ENCODE data around the gene IFNA5. TPM values are rescaled to one million over a fixed set of nuclear protein-coding genes. Genes with fewer than 3 reads are reported as not detected.

The IFNA5 gene
- total RNA-seq, 3 donors from 2014 or later, result 0.41 TPM; not detected in 2

GRCh38 chr9:21322911-21323461, 17.9 kb upstream of the IFNA5 start:
- Histone ChIP-seq H3K9me3 (no peaks in the 10 kb centered on the region), H3K36me3 (ENCODE audit: low read depth) (no peaks in the 10 kb centered on the region), H3K4me3 (no peak overlapping the region), H3K4me1 (ENCODE audit: low read depth) (no peaks in the 10 kb centered on the region)
- intact Hi-C loops (cut with DNase I, micrococcal nuclease), result loop anchor here in 1 of 2 donors (5.0 kb wide), 1 partner anchor 129 kb away; no protein-coding TSS in a partner anchor
- no peak for DNase-seq
- ATAC-seq, result no peak
- no peak for TF ChIP-seq CTCF (IDR thresholded peaks at IDR 0.05)

GRCh38 chr9:21320465-21320864, 15.4 kb upstream of the IFNA5 start:
- Histone ChIP-seq H3K4me1 (ENCODE audit: low read depth) (no peaks in the 10 kb centered on the region), H3K4me3 (no peak overlapping the region), H3K9me3 (no peaks in the 10 kb centered on the region), H3K36me3 (ENCODE audit: low read depth) (no peaks in the 10 kb centered on the region)
- intact Hi-C loops (cut with DNase I, micrococcal nuclease), result loop anchor here in 1 of 2 donors (5.0 kb wide), 1 partner anchor 132 kb away; no protein-coding TSS in a partner anchor
- no peak for DNase-seq
- no peak for TF ChIP-seq CTCF (IDR thresholded peaks at IDR 0.05)
- no peak for ATAC-seq

GRCh38 chr9:21317956-21318923, 13.1 kb upstream of the IFNA5 start:
- intact Hi-C loops (cut with DNase I, micrococcal nuclease), result loop anchor here in 1 of 2 donors (5.0 kb wide), 1 partner anchor 74 kb away; no protein-coding TSS in a partner anchor
- TF ChIP-seq CTCF (IDR thresholded peaks at IDR 0.05), result peak; percentile 23
- ATAC-seq (peak; percentile 81), DNase-seq (peak in 1 of 3 donors; percentile 71)
- Histone ChIP-seq H3K9me3 (no peaks in the 10 kb centered on the region), H3K4me3 (no peak overlapping the region), H3K4me1 (ENCODE audit: low read depth) (no peaks in the 10 kb centered on the region), H3K36me3 (ENCODE audit: low read depth) (no peaks in the 10 kb centered on the region)

GRCh38 chr9:21316860-21317259, 11.7 kb upstream of the IFNA5 start:
- ATAC-seq (no peak), DNase-seq (peak in 1 of 3 donors; percentile 18)
- TF ChIP-seq CTCF (IDR thresholded peaks at IDR 0.05), result no peak
- intact Hi-C loops (cut with DNase I, micrococcal nuclease), result loop anchor here in 1 of 2 donors (5.0 kb wide), 1 partner anchor 75 kb away; no protein-coding TSS in a partner anchor
- no peaks in the 10 kb centered on the region for H3K36me3 ChIP-seq (ENCODE audit: low read depth)
- H3K4me3 ChIP-seq, result no peak overlapping the region
- H3K9me3 ChIP-seq, result no peaks in the 10 kb centered on the region
- H3K4me1 ChIP-seq (ENCODE audit: low read depth), result no peaks in the 10 kb centered on the region

GRCh38 chr9:21316032-21316842, 11.1 kb upstream of the IFNA5 start:
- intact Hi-C loops (cut with DNase I, micrococcal nuclease), result loop anchor here in 1 of 2 donors (5.0 kb wide), 1 partner anchor 76 kb away; no protein-coding TSS in a partner anchor
- Histone ChIP-seq H3K4me1 (ENCODE audit: low read depth) (no peaks in the 10 kb centered on the region), H3K4me3 (no peak overlapping the region), H3K9me3 (no peaks in the 10 kb centered on the region), H3K36me3 (ENCODE audit: low read depth) (no peaks in the 10 kb centered on the region)
- DNase-seq, result no peak
- ATAC-seq, result no peak
- TF ChIP-seq CTCF (IDR thresholded peaks at IDR 0.05), result no peak

All from mucosa of descending colon (tissue), 3 donors.